DOHH2 (cell line): ENCODE data around the gene PROS1.

Source experiments
- EZH2phosphoT487 ChIP-seq: fragments of 200-600 bp; sonication (generic); IDR thresholded peaks from 2 replicates; pipeline ENCODE4 v1.6.1; 2017; ENCODE audit warnings: borderline replicate concordance, mild to moderate bottlenecking, antibody characterized with exemption, low read length, moderate library complexity, mixed read lengths
- TF ChIP-seq, protein P1 (sequence below): fragments of 200-600 bp; sonication (generic); IDR thresholded peaks from one replicate; pipeline ENCODE4 v1.5.1; 2014; ENCODE audit warnings: antibody characterized with exemption, mild to moderate bottlenecking, low read depth, low read length; ENCODE audit not compliant: poor library complexity, severe bottlenecking

- TF ChIP-seq, protein P1, sequence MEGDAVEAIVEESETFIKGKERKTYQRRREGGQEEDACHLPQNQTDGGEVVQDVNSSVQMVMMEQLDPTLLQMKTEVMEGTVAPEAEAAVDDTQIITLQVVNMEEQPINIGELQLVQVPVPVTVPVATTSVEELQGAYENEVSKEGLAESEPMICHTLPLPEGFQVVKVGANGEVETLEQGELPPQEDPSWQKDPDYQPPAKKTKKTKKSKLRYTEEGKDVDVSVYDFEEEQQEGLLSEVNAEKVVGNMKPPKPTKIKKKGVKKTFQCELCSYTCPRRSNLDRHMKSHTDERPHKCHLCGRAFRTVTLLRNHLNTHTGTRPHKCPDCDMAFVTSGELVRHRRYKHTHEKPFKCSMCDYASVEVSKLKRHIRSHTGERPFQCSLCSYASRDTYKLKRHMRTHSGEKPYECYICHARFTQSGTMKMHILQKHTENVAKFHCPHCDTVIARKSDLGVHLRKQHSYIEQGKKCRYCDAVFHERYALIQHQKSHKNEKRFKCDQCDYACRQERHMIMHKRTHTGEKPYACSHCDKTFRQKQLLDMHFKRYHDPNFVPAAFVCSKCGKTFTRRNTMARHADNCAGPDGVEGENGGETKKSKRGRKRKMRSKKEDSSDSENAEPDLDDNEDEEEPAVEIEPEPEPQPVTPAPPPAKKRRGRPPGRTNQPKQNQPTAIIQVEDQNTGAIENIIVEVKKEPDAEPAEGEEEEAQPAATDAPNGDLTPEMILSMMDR = no peak
- TF ChIP-seq EZH2phosphoT487 = no peak
Measured at GRCh38 chr3:93904568-93904967, 69.1 kb downstream of the PROS1 start.
